GM12801 (cell line): ENCODE data around the gene NEO1.

ENCODE experiments used
- TF ChIP-seq, protein P1 (sequence below): IDR thresholded peaks from one replicate; pipeline ENCODE4 v1.5.1; 2011; ENCODE audit warnings: control low read depth; ENCODE audit not compliant: insufficient read length; ENCODE audit errors: extremely low read depth

Gene NEO1

DNA sequence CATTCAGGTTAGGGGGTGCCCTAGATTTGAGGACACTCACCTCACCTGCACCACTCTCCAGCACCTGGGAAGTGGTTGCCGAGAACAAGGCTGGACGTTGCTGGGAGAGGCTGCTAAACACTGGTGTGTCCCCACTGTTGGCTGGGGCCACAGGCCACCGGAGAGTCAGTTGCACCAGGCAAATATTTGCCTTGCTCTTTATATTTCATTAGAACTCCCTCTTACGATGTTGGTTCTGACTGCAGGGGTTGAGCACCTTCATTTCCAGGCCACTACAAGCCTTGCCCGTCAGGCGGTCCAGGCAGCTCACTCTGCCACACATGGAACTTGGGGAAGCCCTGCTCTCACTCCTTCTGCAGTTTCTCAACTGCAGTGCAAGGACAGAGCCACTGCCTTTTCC is 285.8 kb downstream of the NEO1 start:
- TF ChIP-seq, protein P1, sequence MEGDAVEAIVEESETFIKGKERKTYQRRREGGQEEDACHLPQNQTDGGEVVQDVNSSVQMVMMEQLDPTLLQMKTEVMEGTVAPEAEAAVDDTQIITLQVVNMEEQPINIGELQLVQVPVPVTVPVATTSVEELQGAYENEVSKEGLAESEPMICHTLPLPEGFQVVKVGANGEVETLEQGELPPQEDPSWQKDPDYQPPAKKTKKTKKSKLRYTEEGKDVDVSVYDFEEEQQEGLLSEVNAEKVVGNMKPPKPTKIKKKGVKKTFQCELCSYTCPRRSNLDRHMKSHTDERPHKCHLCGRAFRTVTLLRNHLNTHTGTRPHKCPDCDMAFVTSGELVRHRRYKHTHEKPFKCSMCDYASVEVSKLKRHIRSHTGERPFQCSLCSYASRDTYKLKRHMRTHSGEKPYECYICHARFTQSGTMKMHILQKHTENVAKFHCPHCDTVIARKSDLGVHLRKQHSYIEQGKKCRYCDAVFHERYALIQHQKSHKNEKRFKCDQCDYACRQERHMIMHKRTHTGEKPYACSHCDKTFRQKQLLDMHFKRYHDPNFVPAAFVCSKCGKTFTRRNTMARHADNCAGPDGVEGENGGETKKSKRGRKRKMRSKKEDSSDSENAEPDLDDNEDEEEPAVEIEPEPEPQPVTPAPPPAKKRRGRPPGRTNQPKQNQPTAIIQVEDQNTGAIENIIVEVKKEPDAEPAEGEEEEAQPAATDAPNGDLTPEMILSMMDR: no peak

DNA sequence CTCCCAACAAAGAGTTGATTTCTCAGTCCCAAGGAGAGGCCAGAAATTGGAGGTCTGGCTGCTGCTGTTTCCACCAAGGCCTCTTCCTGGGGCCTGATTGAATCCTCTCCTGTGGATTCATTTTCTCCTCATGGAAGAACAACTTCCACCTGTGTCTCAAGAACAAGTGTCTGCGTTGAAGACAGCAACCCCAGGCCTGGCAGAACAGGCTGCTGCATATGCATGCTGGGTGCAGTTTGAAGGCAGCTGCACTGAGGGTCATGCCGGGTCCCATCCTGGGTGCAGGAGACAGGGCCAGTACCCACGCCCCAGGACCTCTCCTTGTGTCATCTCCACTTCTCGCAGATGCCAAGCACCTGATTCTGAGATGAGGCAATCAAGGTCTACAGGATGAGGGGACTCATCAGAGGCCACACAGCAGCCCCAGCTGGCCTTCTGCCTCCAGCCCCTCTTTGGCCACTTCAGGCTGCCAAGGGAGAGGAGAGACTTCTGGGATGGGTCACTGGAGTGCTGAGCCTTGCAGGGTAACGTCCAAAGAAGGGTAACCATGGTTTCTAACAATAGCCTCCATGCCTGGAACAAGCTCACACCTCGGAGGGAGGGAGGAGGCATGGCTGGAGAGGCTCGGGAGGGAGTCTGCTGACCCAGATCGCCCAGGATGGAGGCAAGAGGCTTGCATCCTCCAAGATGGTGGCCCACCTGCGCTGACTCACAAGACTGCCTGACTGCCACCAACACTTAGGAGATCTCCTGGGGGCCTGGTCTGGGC is 286.5 kb downstream of the NEO1 start:
- TF ChIP-seq, protein P1: no peak

DNA sequence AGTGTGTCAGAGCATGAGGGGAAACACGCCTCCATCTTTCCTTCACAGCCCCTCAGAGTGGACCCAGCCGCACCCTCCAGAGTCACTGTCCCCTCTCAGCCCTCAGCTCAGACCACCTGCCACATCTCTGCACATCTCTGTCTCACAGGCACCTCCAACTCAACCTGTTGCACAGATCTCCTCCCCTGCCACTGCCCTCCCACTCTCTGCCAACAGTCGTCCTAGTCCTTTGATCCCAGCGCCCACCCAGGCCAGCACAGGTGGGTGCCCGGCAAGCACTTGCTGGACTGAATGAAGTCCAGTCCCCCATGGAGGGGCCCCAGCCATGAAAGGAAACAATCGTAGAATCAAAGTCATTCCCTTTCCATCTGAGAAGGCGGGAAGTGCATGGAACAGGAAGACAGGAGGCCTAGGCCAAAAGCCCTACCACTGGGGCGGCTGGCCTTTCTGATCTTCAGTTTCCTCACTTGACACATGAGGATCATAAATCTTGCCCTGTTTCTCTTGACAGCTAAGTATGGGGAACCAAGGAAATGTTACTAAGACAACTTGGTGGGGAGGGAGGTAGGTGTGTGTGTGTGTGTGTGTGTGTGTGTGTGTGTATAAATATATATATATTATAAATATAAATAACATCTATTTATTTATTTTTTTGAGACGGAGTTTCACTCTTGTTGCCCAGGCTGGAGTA is 288.4 kb downstream of the NEO1 start:
- TF ChIP-seq, protein P1: no peak

DNA sequence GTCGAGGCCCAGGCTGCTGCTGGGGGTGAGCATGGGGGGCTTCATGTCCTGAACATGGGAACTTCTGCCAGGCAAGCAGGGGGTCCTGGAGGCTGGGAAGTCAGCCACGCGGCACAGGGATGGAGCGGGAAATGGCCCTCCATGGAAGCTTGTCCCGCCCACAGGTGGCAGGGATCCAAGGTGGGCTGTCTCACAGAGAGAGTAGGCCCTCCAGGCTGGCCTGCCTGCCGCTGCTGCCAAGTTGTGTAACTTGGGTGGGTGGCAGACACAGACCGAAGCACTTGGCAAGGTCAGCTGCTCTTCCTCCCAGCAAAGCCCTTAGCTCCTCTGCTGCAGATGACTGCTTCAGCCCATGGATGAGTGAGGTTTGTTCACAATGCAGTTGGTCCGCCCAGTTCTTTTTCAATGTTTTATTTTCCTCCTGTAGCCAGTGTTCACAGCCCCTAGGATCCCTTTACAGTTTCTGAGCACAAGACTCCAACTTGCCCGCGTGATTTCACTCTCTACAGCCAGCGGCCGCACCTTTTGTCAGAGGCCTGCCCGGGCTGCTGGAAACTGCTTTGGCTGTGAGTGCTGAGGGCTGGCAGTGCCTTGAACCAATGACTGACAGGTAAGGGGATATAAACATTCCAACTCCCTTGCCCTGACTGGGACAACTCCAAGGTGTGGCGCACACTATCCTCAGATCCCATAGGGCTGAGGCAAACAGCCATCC is 289.8 kb downstream of the NEO1 start:
- TF ChIP-seq, protein P1: no peak

DNA sequence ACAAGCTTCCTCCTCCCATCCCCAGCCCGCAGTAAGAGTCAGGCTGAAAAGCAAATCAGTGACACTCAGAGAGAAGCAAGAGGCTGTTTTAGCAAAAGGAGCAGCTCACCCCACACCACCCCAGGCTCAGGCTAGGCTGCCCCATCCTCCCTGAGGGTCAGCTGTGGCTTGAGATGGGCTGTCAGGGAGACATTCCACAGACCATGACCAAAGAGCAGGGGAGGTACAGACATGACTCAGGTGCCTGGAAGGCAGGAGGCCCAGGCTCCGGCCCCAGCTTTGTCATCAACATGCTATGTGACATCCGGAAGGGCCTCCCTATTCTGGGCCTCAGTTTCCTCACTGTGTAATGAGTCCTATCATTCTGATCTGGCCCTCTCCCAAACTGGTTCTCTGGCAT is 291.8 kb downstream of the NEO1 start:
- TF ChIP-seq, protein P1: no peak

DNA sequence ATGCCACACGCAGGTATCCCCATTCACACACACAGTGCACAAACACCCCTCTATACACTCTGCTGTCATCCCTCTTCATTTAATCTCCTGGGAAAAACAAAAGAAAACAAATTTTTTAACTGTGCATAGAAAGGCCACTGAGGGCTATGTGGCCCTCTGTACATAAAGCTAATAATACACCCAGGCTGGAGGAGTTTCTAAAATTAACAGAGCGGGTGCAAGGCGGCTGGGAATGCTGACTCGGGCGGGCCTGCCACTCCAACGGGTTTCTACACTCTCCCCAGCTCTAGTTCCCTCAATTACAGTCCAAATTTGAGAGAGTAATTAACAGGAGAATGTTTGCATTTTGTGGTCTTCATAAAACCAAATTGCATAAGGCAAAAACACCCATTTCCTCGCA is 293.4 kb downstream of the NEO1 start:
- TF ChIP-seq, protein P1: no peak

DNA sequence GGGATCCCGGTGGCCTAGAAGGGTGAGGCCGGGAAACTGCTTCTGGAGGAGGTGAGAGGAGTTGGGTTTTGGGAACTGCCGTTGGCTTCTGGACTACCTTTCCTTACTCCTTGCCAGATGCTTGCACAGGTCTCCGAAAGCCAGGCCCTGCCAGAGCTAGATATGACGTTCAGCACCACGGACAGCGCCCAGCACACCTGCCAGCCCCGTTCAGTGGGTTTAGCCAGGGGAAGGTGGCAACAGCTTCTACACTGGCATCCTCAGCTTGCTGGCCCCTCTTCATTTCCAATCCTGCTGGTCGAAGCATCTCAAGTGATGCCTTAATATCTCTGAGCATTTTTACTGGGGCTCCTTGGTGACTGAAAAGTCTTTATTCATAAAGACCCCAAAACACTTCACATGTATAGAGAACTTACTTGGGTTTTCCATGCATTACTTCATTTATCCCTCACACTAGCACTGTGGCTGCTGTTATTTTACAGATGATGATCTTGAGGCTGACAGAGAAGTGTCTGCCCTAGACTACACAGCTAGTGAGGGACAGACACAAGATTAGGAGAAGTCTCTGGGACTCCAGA is 294.6 kb downstream of the NEO1 start:
- TF ChIP-seq, protein P1: no peak
